ENCODE measurements around the gene NKX1-1.

Gene NKX1-1

DNA sequence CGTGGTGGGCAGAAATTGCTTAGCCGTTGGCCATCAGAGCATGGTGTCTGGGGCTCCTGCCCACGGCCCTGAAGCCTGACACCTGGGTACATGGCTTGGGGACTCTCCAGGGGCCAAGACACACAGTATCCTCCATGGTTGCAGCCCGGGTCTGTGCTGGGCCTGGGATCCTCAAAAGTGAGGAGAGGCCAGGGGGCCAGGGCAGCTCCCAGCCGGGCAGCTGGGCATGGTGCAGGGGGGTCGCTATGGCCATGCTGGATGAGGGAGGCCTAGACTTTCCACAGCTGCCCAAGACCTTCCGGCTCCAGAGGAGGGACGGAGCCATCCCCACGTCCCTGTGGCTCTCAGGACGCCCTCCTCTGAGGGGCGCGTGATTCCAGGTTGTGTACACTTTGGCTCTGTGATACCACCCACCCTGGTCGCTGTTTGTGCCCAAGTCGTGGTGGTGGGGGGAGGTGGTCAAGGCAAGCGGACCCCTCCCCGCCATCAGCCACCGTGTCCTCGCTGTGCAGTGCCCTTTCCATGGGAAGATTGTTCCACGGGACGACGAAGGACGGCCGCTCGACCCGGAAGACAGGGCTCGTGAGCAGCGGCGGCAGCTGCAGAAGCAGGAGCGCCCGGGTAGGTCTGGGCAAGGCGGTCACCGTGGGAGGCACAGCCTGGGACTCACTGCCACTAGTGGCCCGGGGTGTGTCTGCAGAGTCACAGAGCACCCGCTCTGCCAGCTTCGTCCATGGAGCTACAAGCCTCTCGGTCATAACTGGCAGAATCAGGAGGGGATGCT lies 25.7 kb downstream of the NKX1-1 start:
- no peak for TF ChIP-seq Cebpa-rat (IDR thresholded peaks at IDR 0.05)
- no peak overlapping the region for H3K4me2 ChIP-seq
- no peak overlapping the region for H3K9ac ChIP-seq
- H3K9me3 ChIP-seq: no peaks in the 10 kb centered on the region
- no peaks in the 10 kb centered on the region for H3K27me3 ChIP-seq
- no peaks in the 10 kb centered on the region for H3K36me3 ChIP-seq
- H3K27ac ChIP-seq: no peak overlapping the region
- H3K4me3 ChIP-seq: no peak overlapping the region
- H3K4me1 ChIP-seq: peaks cover 39% of the 10 kb centered on the region
- peaks cover 15% of the 10 kb centered on the region; the same call in 1 of the 2 replicates for H4K20me1 ChIP-seq

DNA sequence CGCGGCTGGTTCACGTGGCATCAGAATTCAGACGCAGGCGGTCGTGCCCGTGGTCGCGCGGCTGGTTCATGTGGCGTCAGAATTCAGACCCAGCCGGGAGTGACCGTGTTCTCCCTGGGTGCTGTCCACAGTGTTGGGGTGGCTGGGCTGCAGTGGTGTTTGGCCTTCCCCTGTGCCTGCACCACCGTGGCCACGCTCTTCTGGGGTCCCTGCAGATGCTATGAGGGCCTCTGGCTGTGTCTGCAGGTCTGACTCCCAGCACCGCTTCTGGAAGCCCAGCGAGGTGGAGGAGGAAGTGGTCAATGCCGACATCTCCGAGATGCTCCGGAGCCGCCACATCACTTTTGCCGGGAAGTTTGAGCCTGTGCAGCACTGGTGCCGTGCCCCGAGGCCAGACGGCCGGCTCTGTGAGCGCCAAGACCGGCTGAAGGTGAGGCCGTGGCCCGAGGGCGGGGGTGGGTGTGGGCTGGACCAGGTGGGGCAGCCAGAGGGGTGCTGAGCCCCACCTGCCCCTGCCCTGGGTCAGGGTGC lies 26.4 kb downstream of the NKX1-1 start:
- Histone ChIP-seq H3K27me3 (no peaks in the 10 kb centered on the region), H3K36me3 (no peaks in the 10 kb centered on the region), H3K4me1 (peaks cover 40% of the 10 kb centered on the region), H4K20me1 (peaks cover 15% of the 10 kb centered on the region; the same call in 1 of the 2 replicates), H3K9me3 (no peaks in the 10 kb centered on the region), H3K4me3 (no peak overlapping the region), H3K4me2 (no peak overlapping the region), H3K9ac (no peak overlapping the region), H3K27ac (no peak overlapping the region)
- TF ChIP-seq Cebpa-rat (IDR thresholded peaks at IDR 0.05): no peak

DNA sequence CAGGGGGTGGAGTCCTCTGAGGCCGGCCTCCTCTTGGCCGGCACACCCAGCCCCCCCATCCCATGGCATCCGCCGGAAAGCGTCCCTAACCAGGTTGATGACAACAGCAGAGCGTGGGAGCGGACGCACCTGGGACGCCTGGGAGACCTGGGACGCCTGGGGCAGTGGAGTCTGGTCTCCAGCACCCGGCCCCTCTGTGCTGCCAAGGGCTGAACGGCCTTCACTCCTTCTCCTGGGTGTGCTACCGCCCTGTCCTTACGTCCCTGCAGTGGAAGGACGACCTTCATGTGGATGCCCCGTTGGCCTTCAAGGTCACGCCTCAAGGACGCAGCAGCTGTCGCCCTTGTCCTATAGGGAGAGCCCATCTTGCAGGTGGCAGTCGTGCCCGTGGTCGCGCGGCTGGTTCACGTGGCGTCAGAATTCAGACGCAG lies 26.9 kb downstream of the NKX1-1 start:
- no peak for TF ChIP-seq Cebpa-rat (IDR thresholded peaks at IDR 0.05)
- Histone ChIP-seq H3K27me3 (no peaks in the 10 kb centered on the region), H3K4me3 (no peak overlapping the region), H4K20me1 (peaks cover 15% of the 10 kb centered on the region; the same call in 1 of the 2 replicates), H3K9me3 (no peaks in the 10 kb centered on the region), H3K9ac (no peak overlapping the region), H3K4me1 (peaks cover 40% of the 10 kb centered on the region), H3K27ac (no peak overlapping the region), H3K4me2 (peak overlapping the region; percentile 88; the same call in 1 of the 2 replicates), H3K36me3 (no peaks in the 10 kb centered on the region)

DNA sequence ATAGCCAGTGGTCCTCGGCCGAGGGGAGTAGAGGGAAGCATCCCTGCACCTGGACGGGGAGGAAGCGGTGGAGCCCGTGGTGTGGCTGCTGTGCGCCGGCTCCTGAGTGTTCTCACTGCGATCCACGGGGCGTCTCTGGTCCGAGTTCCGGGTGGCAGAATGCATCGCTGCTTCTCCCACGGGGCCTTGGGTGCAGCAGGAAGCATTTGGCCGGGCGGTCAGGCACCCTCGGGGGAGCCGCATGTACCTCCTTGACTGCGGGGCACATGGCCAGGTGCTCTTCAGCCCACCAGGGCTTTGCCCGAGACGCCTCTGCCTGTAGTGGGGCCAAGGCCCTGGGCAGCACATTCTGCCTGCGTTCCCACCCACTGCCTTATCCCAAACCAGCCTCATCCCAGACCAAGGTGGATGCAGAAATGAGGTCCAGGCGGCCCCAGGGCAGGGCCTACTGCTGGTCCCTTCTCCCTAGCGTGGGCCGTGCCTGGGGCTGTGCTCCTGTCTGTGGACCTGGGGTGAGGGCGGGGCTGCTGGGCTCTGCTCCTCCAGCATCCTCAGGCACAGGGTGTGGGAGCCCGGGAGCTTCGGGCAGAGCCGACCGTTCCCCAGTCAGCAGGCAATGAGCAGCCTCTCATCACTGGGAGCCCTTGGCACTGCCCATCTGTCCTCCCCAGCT lies 27.5 kb downstream of the NKX1-1 start:
- peak overlapping the region; percentile 88 for H3K4me2 ChIP-seq
- H3K9ac ChIP-seq: no peak overlapping the region
- no peak overlapping the region for H3K4me3 ChIP-seq
- no peaks in the 10 kb centered on the region for H3K27me3 ChIP-seq
- peaks cover 40% of the 10 kb centered on the region for H3K4me1 ChIP-seq
- no peak overlapping the region for H3K27ac ChIP-seq
- peaks cover 15% of the 10 kb centered on the region; the same call in 1 of the 2 replicates for H4K20me1 ChIP-seq
- peaks cover 3% of the 10 kb centered on the region; the same call in 1 of the 2 replicates for H3K9me3 ChIP-seq
- no peak for TF ChIP-seq Cebpa-rat (IDR thresholded peaks at IDR 0.05)
- 0 out of 2 replicates have a peak, but pooled peaks cover 2% of the 10 kb centered on the region for H3K36me3 ChIP-seq

DNA sequence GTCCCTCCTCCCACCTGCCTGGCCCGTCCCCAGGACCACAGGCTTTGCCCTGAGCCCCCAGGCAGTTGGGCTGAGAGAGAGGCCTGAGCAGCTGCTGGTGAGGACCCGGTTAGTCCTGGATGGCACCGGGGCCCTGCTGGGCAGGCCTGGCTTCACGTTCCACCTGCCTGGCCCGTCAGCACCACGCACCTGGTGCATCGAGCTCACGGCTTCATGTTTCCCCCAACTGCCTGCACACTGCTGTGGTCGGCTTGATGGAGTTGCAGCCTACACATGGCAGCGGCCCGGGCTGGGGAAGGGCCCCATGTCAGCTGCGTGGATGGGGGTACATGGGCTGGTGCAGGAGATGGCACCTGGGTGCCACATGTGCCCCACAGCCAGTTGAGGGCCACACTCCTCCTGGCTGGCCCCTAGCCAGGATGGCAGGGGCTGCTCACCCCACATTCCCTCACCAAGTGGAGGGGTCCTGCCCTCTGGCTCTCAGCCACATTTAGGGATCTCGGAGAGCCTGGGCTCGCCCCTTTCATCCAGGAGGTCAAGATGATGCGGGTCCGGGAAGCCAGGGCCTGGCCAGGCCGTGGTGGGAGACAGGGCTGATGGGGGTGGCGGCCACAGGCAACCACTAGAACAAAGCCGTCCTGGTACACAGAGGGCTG lies 28.5 kb downstream of the NKX1-1 start:
- TF ChIP-seq Cebpa-rat (IDR thresholded peaks at IDR 0.05): no peak
- peak overlapping the region; percentile 88 for H3K4me2 ChIP-seq
- no peak overlapping the region for H3K4me3 ChIP-seq
- peaks cover 15% of the 10 kb centered on the region; the same call in 1 of the 2 replicates for H4K20me1 ChIP-seq
- 0 out of 2 replicates have a peak, but pooled peaks cover 9% of the 10 kb centered on the region for H3K36me3 ChIP-seq
- H3K9me3 ChIP-seq: peaks cover 12% of the 10 kb centered on the region
- no peak overlapping the region for H3K9ac ChIP-seq
- H3K27ac ChIP-seq: no peak overlapping the region
- H3K27me3 ChIP-seq: no peaks in the 10 kb centered on the region
- H3K4me1 ChIP-seq: peaks cover 40% of the 10 kb centered on the region

DNA sequence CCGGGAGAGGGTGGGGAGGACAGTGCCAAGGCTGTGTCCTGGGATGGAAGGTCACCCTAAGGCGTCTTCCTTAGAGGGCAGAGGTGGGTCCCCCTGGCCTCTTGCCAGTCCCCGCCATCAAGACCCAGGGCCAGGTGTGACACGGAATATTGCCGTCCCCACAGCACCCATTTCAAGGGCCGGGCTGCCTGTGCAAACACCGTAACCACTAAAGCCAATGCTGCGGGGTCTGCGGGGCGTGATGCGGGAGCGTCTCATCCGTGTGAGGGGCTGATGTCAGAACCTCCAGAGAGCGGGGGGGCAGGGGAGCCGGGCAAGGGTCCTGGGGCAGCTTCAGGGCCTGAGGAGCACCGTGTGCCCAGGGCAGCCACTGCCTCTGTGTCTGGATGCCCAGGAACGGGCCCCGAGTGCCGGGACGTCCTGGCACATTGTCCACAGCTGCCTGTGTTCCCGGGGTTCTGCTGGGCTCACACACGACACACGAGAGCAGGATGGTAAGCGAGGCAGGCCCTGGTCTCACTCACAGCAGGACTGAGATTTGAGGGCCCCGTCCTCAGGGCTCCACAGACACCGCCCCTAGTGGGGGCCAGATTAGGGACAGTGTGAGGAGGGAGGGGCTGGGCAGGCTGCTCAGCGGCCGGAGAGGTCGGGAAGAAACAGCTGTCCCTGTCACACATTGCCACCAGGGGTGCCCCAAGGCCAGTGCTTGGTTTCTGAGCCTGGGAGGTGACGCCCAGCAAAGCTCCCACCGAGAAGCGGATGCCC lies 29.2 kb downstream of the NKX1-1 start:
- Histone ChIP-seq H3K9ac (peak overlapping the region; percentile 60; the same call in 1 of the 2 replicates), H3K9me3 (peaks cover 15% of the 10 kb centered on the region), H3K4me2 (peak overlapping the region; percentile 88), H3K4me1 (peaks cover 40% of the 10 kb centered on the region), H3K36me3 (peaks cover 15% of the 10 kb centered on the region; the same call in 1 of the 2 replicates), H3K27ac (peak overlapping the region; percentile 60), H3K4me3 (no peak overlapping the region; the same call in 1 of the 2 replicates), H4K20me1 (peaks cover 15% of the 10 kb centered on the region; the same call in 1 of the 2 replicates), H3K27me3 (no peaks in the 10 kb centered on the region)
- no peak for TF ChIP-seq Cebpa-rat (IDR thresholded peaks at IDR 0.05)

DNA sequence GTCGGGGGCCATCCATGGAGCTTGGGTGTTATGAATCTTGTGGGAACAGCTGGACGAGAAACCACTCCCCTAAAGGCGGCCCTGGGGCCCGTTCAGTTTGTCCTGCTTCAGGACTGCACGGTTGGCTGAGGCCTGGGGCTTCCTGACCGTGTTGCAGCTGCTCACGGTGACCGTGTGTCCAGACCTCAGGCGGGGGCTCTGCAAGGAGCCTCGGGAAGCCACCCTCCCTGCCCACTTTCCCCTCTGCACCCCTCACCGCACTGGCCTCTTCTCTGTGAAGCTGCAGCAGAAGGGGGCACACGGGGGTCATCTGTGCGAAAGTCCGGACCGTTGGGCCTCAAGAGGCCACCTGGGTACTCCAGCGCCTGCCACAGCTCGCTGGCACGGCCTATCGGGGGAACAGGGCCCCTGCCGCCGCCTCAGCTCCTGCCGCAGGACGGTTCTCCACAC lies 29.8 kb downstream of the NKX1-1 start:
- peak overlapping the region; percentile 60 for H3K27ac ChIP-seq
- H3K4me1 ChIP-seq: peaks cover 40% of the 10 kb centered on the region

DNA sequence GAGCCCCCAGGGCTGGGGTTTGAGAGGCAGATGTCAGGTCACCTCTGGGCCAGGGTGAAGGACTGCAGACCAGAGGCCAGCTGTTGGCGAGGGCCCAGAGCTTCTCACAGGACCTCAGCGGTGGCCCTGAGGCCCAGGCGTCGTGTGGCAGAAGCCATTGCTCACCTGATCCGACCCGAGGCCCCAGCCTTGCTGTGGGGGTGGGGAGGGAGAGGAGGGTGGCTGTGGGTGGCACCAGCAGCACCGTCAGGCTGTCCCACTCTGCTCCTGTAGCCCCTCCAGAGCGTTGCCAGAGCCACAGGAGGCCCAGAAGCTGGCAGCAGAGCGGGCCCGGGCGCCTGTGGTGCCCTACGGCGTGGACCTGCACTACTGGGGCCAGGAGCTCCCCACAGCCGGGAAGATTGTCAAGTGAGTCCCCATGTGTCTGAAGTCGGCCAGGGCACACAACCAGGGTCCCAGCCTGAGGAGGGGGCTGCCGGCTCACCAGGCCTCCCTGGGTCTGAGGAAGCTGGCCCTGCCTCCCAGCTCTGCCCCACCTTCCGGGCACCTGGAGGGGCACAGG lies 30.4 kb downstream of the NKX1-1 start:
- Histone ChIP-seq H3K4me3 (no peak overlapping the region; the same call in 1 of the 2 replicates), H3K4me2 (peak overlapping the region; percentile 88), H3K27me3 (no peaks in the 10 kb centered on the region), H3K27ac (peak overlapping the region; percentile 60), H3K9me3 (peaks cover 15% of the 10 kb centered on the region), H3K9ac (peak overlapping the region; percentile 60; the same call in 1 of the 2 replicates), H3K4me1 (peaks cover 40% of the 10 kb centered on the region), H3K36me3 (peaks cover 15% of the 10 kb centered on the region; the same call in 1 of the 2 replicates), H4K20me1 (peaks cover 15% of the 10 kb centered on the region; the same call in 1 of the 2 replicates)
- TF ChIP-seq Cebpa-rat (IDR thresholded peaks at IDR 0.05): no peak

More for the DNA sequence above, 29.8 kb downstream of the NKX1-1 start:
- no peak overlapping the region; the same call in 1 of the 2 replicates for H3K4me3 ChIP-seq
- peak overlapping the region; percentile 60; the same call in 1 of the 2 replicates for H3K9ac ChIP-seq
- no peak for TF ChIP-seq Cebpa-rat (IDR thresholded peaks at IDR 0.05)
- H3K9me3 ChIP-seq: peaks cover 15% of the 10 kb centered on the region
- H3K4me2 ChIP-seq: peak overlapping the region; percentile 88
- H3K27me3 ChIP-seq: no peaks in the 10 kb centered on the region
- peaks cover 15% of the 10 kb centered on the region; the same call in 1 of the 2 replicates for H3K36me3 ChIP-seq
- peaks cover 15% of the 10 kb centered on the region; the same call in 1 of the 2 replicates for H4K20me1 ChIP-seq
